Mucosa of rectum (tissue), 2 donors: Measurements from ENCODE around the gene ATP10A.

ENCODE experiments used
- H3K27ac ChIP-seq, 2 donors: one replicate each; pipeline ENCODE4 v1.7.0; 2013; ENCODE audit warnings: inconsistent platforms in 2 of 2, low read depth in 2 of 2, low read length in 2 of 2
- H3K27me3 ChIP-seq, 2 donors: one replicate each; pipeline ENCODE4 v1.7.0; 2013; ENCODE audit warnings: low read length in 2 of 2; ENCODE audit not compliant: control insufficient read depth in 2 of 2, insufficient read depth in 2 of 2
- H3K36me3 ChIP-seq, 2 donors: one replicate each; pipeline ENCODE4 v1.7.0; 2013; ENCODE audit warnings: low read length in 2 of 2; ENCODE audit not compliant: control insufficient read depth in 2 of 2, insufficient read depth in 2 of 2
- H3K4me1 ChIP-seq, 2 donors: one replicate each; pipeline ENCODE4 v1.7.0; 2013; ENCODE audit warnings: low read length in 2 of 2, mild to moderate bottlenecking in 1 of 2; ENCODE audit not compliant: control insufficient read depth in 2 of 2, insufficient read depth in 2 of 2
- H3K4me3 ChIP-seq, 2 donors: one replicate each; pipeline ENCODE4 v1.7.0; 2013; ENCODE audit warnings: low read length in 2 of 2
- H3K9ac ChIP-seq, 2 donors: one replicate each; pipeline ENCODE4 v1.7.0; 2013; ENCODE audit warnings: low read length in 2 of 2, low read depth in 1 of 2, mild to moderate bottlenecking in 1 of 2
- H3K9me3 ChIP-seq, 2 donors: one replicate each; pipeline ENCODE4 v1.7.0; 2013; ENCODE audit warnings: low read length in 2 of 2; ENCODE audit not compliant: control insufficient read depth in 2 of 2
- donor health status: healthy.
- donor health status: Normal muscosa, but diverticular disease.

ATP10A gene

GRCh38 chr15:25900901-25901300 lies 37.8 kb upstream of the ATP10A start:
- Histone ChIP-seq H3K4me1 (no peaks in the 10 kb centered on the region), H3K27ac (no peak overlapping the region)

GRCh38 chr15:25900431-25900830 lies 37.3 kb upstream of the ATP10A start:
- no peaks in the 10 kb centered on the region for H3K27me3 ChIP-seq
- no peak overlapping the region for H3K4me3 ChIP-seq
- no peaks in the 10 kb centered on the region for H3K9me3 ChIP-seq
- H3K27ac ChIP-seq = no peak overlapping the region
- H3K4me1 ChIP-seq = no peaks in the 10 kb centered on the region
- H3K36me3 ChIP-seq = no peaks in the 10 kb centered on the region
- no peak overlapping the region for H3K9ac ChIP-seq

More at GRCh38 chr15:25900901-25901300, 37.8 kb upstream of the ATP10A start:
- Histone ChIP-seq H3K9ac (no peak overlapping the region), H3K27me3 (no peaks in the 10 kb centered on the region), H3K9me3 (no peaks in the 10 kb centered on the region), H3K36me3 (no peaks in the 10 kb centered on the region), H3K4me3 (no peak overlapping the region)

- no peaks in the 10 kb centered on the region for H3K36me3 ChIP-seq
- no peaks in the 10 kb centered on the region for H3K9me3 ChIP-seq
- H3K9ac ChIP-seq = no peak overlapping the region
- H3K4me1 ChIP-seq = no peaks in the 10 kb centered on the region
- no peak overlapping the region for H3K27ac ChIP-seq
- no peaks in the 10 kb centered on the region for H3K27me3 ChIP-seq
- H3K4me3 ChIP-seq = no peak overlapping the region
These were observed 36.7 kb upstream of the ATP10A start for GRCh38 chr15:25899870-25900269.

GRCh38 chr15:25897658-25898057 lies 34.5 kb upstream of the ATP10A start:
- Histone ChIP-seq H3K36me3 (no peaks in the 10 kb centered on the region), H3K27ac (no peak overlapping the region), H3K9me3 (no peaks in the 10 kb centered on the region), H3K9ac (no peak overlapping the region), H3K27me3 (no peaks in the 10 kb centered on the region), H3K4me1 (no peaks in the 10 kb centered on the region), H3K4me3 (no peak overlapping the region)

GRCh38 chr15:25894371-25894902 lies 31.3 kb upstream of the ATP10A start:
- Histone ChIP-seq H3K9me3 (no peaks in the 10 kb centered on the region), H3K4me1 (no peaks in the 10 kb centered on the region), H3K9ac (no peak overlapping the region), H3K27me3 (no peaks in the 10 kb centered on the region), H3K36me3 (no peaks in the 10 kb centered on the region), H3K4me3 (no peak overlapping the region), H3K27ac (no peak overlapping the region)

GRCh38 chr15:25893596-25893995 lies 30.5 kb upstream of the ATP10A start:
- H3K4me1 ChIP-seq = no peaks in the 10 kb centered on the region

GRCh38 chr15:25892126-25892525 lies 29.0 kb upstream of the ATP10A start:
- no peaks in the 10 kb centered on the region for H3K9me3 ChIP-seq
- H3K9ac ChIP-seq = no peak overlapping the region
- no peaks in the 10 kb centered on the region for H3K4me1 ChIP-seq
- H3K27ac ChIP-seq = no peak overlapping the region
- no peaks in the 10 kb centered on the region for H3K27me3 ChIP-seq
- H3K36me3 ChIP-seq = no peaks in the 10 kb centered on the region
- no peak overlapping the region for H3K4me3 ChIP-seq

More at GRCh38 chr15:25893596-25893995, 30.5 kb upstream of the ATP10A start:
- no peaks in the 10 kb centered on the region for H3K9me3 ChIP-seq
- H3K4me3 ChIP-seq = no peak overlapping the region
- no peaks in the 10 kb centered on the region for H3K27me3 ChIP-seq
- H3K27ac ChIP-seq = no peak overlapping the region
- no peaks in the 10 kb centered on the region for H3K36me3 ChIP-seq
- no peak overlapping the region for H3K9ac ChIP-seq

- H3K36me3 ChIP-seq = no peaks in the 10 kb centered on the region
- no peak overlapping the region for H3K4me3 ChIP-seq
- no peak overlapping the region for H3K27ac ChIP-seq
- H3K9ac ChIP-seq = no peak overlapping the region
- no peaks in the 10 kb centered on the region for H3K27me3 ChIP-seq
- no peaks in the 10 kb centered on the region for H3K9me3 ChIP-seq
- H3K4me1 ChIP-seq = no peaks in the 10 kb centered on the region
These were observed 28.0 kb upstream of the ATP10A start for GRCh38 chr15:25891081-25891480.

GRCh38 chr15:25890529-25890928 lies 27.4 kb upstream of the ATP10A start:
- no peaks in the 10 kb centered on the region for H3K4me1 ChIP-seq
- no peak overlapping the region for H3K27ac ChIP-seq
- H3K27me3 ChIP-seq = no peaks in the 10 kb centered on the region
- H3K9me3 ChIP-seq = no peaks in the 10 kb centered on the region
- no peak overlapping the region for H3K9ac ChIP-seq
- H3K4me3 ChIP-seq = no peak overlapping the region
- H3K36me3 ChIP-seq = no peaks in the 10 kb centered on the region

- H3K27me3 ChIP-seq = no peaks in the 10 kb centered on the region
- no peak overlapping the region for H3K4me3 ChIP-seq
- H3K36me3 ChIP-seq = no peaks in the 10 kb centered on the region
- no peaks in the 10 kb centered on the region for H3K9me3 ChIP-seq
- no peaks in the 10 kb centered on the region for H3K4me1 ChIP-seq
- no peak overlapping the region for H3K27ac ChIP-seq
- H3K9ac ChIP-seq = no peak overlapping the region
These were observed 24.7 kb upstream of the ATP10A start for GRCh38 chr15:25887870-25888269.
